ENCODE results near the gene WTAP. TPM values are rescaled to one million over a fixed set of nuclear protein-coding genes. Genes with fewer than 3 reads are reported as not detected.

WTAP gene
- total and polyA plus RNA-seq, 2 experiments from 2014 or later: 108 to 121 TPM

GRCh38 chr6:159727717-159728445 lies 575 bp downstream of the WTAP start:
- Mint-ChIP-seq H3K4me3 (peak overlapping the region; percentile 93), H3K9me3 (no peaks in the 10 kb centered on the region), H3K36me3 (ENCODE audit: low read depth) (peaks cover 35% of the 10 kb centered on the region; the same call in 2 of the 3 replicates), H3K27ac (peak overlapping the region; percentile 93), H3K27me3 (ENCODE audit: insufficient read depth, low read depth, poor library complexity) (peaks cover 13% of the 10 kb centered on the region), H3K4me1 (peaks cover 21% of the 10 kb centered on the region)
- no peaks in the 10 kb centered on the region for H3K27me3 ChIP-seq (ENCODE audit: insufficient read depth)
- H4K20me1 ChIP-seq (replicated peaks; ENCODE audit: insufficient read depth): peaks cover 49% of the 10 kb centered on the region
- no peaks in the 10 kb centered on the region for H3K36me3 ChIP-seq (ENCODE audit: insufficient read depth)
- H3K4me2 ChIP-seq: peak overlapping the region; percentile 89
- peaks cover 88% of the 10 kb centered on the region for H3K79me2 ChIP-seq (replicated peaks; ENCODE audit: insufficient read depth)
- ATAC-seq: peak; percentile 48
- 0 out of 2 replicates have a peak, but pooled peaks cover 3% of the 10 kb centered on the region for H3F3A ChIP-seq (replicated peaks; ENCODE audit: low read depth)
- peak; percentile 54 for DNase-seq (ENCODE audit: low spot score)
- H3K4me3 ChIP-seq: peak overlapping the region; percentile 86
- H3K27ac ChIP-seq (ENCODE audit: low read depth): peak overlapping the region; percentile 92
- H2AFZ ChIP-seq: no peak overlapping the region
- H3K9me2 ChIP-seq (ENCODE audit: insufficient read depth): no peaks in the 10 kb centered on the region
- peaks cover 19% of the 10 kb centered on the region for H3K4me1 ChIP-seq (ENCODE audit: insufficient read depth)
- TF ChIP-seq, protein P1, sequence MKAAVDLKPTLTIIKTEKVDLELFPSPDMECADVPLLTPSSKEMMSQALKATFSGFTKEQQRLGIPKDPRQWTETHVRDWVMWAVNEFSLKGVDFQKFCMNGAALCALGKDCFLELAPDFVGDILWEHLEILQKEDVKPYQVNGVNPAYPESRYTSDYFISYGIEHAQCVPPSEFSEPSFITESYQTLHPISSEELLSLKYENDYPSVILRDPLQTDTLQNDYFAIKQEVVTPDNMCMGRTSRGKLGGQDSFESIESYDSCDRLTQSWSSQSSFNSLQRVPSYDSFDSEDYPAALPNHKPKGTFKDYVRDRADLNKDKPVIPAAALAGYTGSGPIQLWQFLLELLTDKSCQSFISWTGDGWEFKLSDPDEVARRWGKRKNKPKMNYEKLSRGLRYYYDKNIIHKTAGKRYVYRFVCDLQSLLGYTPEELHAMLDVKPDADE (IDR thresholded peaks at IDR 0.05): no peak
- no peak for TF ChIP-seq EZH2 (IDR thresholded peaks at IDR 0.05; ENCODE audit: low read depth, unreplicated experiment)
- no peak for TF ChIP-seq ZNF114 (CRISPR knock-in tag; IDR thresholded peaks at IDR 0.05)
- TF ChIP-seq POLR2AphosphoS5 (IDR thresholded peaks at IDR 0.05; ENCODE audit: low read depth): no peak
- TF ChIP-seq STAT1 (IDR thresholded peaks at IDR 0.05; ENCODE audit: unreplicated experiment): no peak
- no peak for TF ChIP-seq JUNB (IDR thresholded peaks at IDR 0.05; ENCODE audit: unreplicated experiment)
- no peak for TF ChIP-seq ZNF331 (CRISPR knock-in tag; IDR thresholded peaks at IDR 0.05; ENCODE audit: low read depth)
- TF ChIP-seq NANOG (IDR thresholded peaks at IDR 0.05; ENCODE audit: borderline replicate concordance): no peak
- TF ChIP-seq, protein P2, sequence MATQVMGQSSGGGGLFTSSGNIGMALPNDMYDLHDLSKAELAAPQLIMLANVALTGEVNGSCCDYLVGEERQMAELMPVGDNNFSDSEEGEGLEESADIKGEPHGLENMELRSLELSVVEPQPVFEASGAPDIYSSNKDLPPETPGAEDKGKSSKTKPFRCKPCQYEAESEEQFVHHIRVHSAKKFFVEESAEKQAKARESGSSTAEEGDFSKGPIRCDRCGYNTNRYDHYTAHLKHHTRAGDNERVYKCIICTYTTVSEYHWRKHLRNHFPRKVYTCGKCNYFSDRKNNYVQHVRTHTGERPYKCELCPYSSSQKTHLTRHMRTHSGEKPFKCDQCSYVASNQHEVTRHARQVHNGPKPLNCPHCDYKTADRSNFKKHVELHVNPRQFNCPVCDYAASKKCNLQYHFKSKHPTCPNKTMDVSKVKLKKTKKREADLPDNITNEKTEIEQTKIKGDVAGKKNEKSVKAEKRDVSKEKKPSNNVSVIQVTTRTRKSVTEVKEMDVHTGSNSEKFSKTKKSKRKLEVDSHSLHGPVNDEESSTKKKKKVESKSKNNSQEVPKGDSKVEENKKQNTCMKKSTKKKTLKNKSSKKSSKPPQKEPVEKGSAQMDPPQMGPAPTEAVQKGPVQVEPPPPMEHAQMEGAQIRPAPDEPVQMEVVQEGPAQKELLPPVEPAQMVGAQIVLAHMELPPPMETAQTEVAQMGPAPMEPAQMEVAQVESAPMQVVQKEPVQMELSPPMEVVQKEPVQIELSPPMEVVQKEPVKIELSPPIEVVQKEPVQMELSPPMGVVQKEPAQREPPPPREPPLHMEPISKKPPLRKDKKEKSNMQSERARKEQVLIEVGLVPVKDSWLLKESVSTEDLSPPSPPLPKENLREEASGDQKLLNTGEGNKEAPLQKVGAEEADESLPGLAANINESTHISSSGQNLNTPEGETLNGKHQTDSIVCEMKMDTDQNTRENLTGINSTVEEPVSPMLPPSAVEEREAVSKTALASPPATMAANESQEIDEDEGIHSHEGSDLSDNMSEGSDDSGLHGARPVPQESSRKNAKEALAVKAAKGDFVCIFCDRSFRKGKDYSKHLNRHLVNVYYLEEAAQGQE (IDR thresholded peaks at IDR 0.05; ENCODE audit: unreplicated experiment): no peak
- no peak for TF ChIP-seq CTCF (conservative IDR thresholded peaks at IDR 0.05; ENCODE audit: low read depth in 2 of 2)
- no peak for TF ChIP-seq ZNF462 (CRISPR knock-in tag; IDR thresholded peaks at IDR 0.05)
- TF ChIP-seq EZH2phosphoT487 (IDR thresholded peaks at IDR 0.05; ENCODE audit: unreplicated experiment): no peak

Data from GM23338 (cell line).